IPS-18c (cell line): ENCODE data around the gene CHST11.

Source experiments
- H3K4me3 ChIP-seq: 2 replicates; pipeline ENCODE4 v1.7.0; 2013; ENCODE audit warnings: low read depth, mild to moderate bottlenecking, low read length, moderate library complexity; ENCODE audit not compliant: insufficient read depth
- H3K9me3 ChIP-seq: one replicate; pipeline ENCODE4 v1.6.1; 2013; ENCODE audit warnings: mild to moderate bottlenecking, low read length, moderate library complexity; ENCODE audit not compliant: control insufficient read depth, insufficient read depth

CHST11 gene

GRCh38 chr12:104669089-104669721 is 212.5 kb downstream of the CHST11 start:
- Histone ChIP-seq H3K4me3 (no peak overlapping the region), H3K9me3 (no peaks in the 10 kb centered on the region)

- Histone ChIP-seq H3K4me3 (no peak overlapping the region), H3K9me3 (no peaks in the 10 kb centered on the region)
These were observed 213.1 kb downstream of the CHST11 start for GRCh38 chr12:104669851-104670337.

- Histone ChIP-seq H3K9me3 (no peaks in the 10 kb centered on the region), H3K4me3 (no peak overlapping the region)
These were observed 214.0 kb downstream of the CHST11 start for GRCh38 chr12:104670439-104671408.

DNA sequence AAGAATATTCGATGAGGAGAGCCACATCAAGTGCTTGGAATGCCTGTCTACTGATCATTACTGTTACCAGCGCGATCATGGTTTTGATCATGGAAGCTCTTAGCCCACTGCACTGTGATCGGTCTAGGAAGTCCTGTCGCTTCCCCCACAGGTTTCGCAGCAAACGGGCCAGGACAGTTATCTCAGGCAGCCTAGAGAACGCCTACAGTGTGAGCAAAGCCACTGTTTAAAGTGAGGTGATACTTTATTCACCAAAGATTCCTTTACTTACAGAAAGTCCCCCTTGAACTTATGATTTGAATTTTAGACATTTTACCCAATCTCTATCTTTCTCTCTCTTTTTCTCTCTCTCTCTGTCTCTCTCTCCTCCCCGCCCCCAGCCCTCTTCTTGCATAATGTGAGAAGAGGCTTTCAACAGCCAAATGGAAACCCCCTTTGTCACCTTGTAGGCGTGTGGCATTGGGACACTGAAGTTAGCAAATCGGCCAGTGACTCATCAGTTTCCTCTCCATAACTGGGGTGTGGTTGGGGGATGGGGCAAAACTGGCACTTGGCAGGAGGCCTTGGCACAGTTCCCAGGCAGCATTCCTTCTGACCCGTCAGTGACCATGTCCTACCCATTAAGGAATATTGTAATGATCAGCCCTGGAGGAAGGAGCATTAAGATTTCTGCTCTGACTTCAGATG is 214.8 kb downstream of the CHST11 start:
- no peak overlapping the region for H3K4me3 ChIP-seq
- no peaks in the 10 kb centered on the region for H3K9me3 ChIP-seq

- no peak overlapping the region for H3K4me3 ChIP-seq
- H3K9me3 ChIP-seq: no peaks in the 10 kb centered on the region
These were observed 215.3 kb downstream of the CHST11 start for GRCh38 chr12:104672096-104672445.

GRCh38 chr12:104672501-104673265 is 215.9 kb downstream of the CHST11 start:
- H3K9me3 ChIP-seq: no peaks in the 10 kb centered on the region
- no peak overlapping the region for H3K4me3 ChIP-seq

GRCh38 chr12:104673294-104673693 is 216.5 kb downstream of the CHST11 start:
- no peaks in the 10 kb centered on the region for H3K9me3 ChIP-seq
- H3K4me3 ChIP-seq: no peak overlapping the region

DNA sequence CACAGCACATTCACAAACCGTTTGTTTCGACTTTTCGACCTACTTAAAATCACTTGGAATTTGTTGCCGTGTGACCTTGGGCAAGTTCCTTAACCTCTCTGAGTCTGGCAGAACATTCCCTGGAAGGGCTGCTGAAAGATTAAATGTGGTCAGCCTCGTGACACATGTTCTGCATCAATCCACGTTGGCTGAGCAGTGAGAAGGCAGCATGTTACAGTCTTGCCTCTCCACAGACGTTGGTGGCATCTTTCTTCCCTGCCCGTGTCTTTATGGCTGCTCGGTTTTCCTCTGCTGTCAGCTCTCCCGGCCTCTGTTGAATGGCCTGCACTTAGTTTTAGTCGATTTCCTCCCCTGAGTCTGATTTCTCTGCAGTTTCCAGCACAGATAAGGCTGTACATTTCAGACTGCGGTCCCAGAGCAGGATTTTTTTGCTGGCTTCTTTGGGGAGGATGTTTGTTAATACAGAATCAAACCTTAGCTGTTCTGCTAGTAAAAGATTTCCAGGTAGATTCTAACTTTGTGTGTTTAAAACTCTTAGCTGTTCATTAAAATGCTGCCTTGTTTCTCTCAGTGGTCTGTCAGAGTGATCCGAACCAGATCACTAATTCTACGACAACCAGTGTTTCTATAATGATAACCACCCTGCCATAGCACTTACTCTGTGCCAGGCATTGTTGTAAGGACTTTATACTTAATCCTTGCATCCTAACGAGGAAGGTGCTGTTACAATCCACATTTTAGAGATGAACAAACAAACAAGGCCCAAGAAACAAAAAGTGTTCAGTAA is 217.1 kb downstream of the CHST11 start:
- Histone ChIP-seq H3K9me3 (no peaks in the 10 kb centered on the region), H3K4me3 (no peak overlapping the region)

DNA sequence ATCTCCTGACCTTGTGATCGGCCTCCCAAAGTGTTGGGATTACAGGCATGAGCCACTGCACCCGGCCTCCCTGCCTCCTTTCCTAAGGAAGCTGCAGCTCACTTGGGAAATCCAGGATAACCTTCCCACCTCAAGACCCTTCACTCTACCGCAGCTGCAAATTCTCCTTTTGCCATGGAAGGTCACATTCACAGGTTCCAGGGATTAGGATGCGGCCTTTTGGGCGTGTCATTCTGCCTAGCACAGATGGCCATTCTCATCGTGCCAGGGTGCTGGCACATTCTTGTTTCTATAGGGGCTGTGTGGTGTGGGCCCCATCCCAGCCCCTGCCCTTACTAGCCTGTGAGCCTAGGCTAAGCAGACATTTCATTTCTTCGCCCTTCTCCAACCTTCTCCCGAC is 219.9 kb downstream of the CHST11 start:
- no peaks in the 10 kb centered on the region for H3K9me3 ChIP-seq
- H3K4me3 ChIP-seq: no peak overlapping the region

- no peak overlapping the region for H3K4me3 ChIP-seq
These were observed 220.8 kb downstream of the CHST11 start for GRCh38 chr12:104677441-104678089.

GRCh38 chr12:104680070-104680469 is 223.3 kb downstream of the CHST11 start:
- Histone ChIP-seq H3K4me3 (no peak overlapping the region), H3K9me3 (no peaks in the 10 kb centered on the region)

More at GRCh38 chr12:104677441-104678089, 220.8 kb downstream of the CHST11 start:
- H3K9me3 ChIP-seq: no peaks in the 10 kb centered on the region

GRCh38 chr12:104680491-104680890 is 223.7 kb downstream of the CHST11 start:
- Histone ChIP-seq H3K4me3 (no peak overlapping the region), H3K9me3 (no peaks in the 10 kb centered on the region)

- no peak overlapping the region for H3K4me3 ChIP-seq
- H3K9me3 ChIP-seq: no peaks in the 10 kb centered on the region
These were observed 224.4 kb downstream of the CHST11 start for GRCh38 chr12:104681012-104681690.

- no peaks in the 10 kb centered on the region for H3K9me3 ChIP-seq
- H3K4me3 ChIP-seq: no peak overlapping the region
These were observed 226.1 kb downstream of the CHST11 start for GRCh38 chr12:104682790-104683279.

DNA sequence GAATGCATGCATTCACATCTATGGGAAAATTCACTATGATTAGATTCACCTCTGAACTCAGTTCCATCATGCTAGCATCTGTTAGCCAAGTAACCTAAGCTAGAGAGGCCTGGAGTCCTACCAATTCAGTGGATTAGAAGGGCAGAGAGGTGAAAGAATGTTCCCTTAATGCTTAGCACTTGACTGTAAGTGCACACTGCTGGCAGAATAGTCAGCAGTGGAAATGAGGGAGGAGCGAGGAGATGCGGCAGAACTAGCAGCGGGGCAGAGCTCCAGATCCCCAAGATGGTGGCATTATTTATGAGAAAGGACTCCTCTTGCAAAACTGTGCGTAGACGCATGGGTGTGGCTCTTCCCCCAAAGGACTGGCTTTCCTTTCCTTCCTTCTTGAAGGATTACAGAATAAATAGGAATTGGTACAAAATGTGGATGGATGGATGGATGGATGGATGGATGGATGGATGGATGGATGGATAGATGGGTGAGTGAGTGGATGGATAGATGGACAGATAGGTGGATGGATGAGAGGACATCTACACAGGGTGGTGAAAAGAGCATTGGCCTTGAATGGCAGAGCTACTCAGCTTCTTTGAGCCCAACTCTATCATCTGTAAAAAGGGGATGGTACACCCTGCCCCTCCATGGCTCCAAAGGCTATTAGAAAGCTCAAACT is 227.2 kb downstream of the CHST11 start:
- H3K4me3 ChIP-seq: no peak overlapping the region
- H3K9me3 ChIP-seq: no peaks in the 10 kb centered on the region
